H9 (cell line): ENCODE results near the gene SLC7A11. TPM values are rescaled to one million over a fixed set of nuclear protein-coding genes. Genes with fewer than 3 reads are reported as not detected.

ENCODE experiments used
- DNase-seq: peaks from one replicate; pipeline ENCODE4 v3.0.0-alpha.2; 2017
- H2AFZ ChIP-seq: one replicate; pipeline ENCODE4 v1.6.1; 2013; ENCODE audit warnings: mild to moderate bottlenecking, low read length, control low read depth, moderate library complexity
- H2AK5ac ChIP-seq: 2 replicates; pipeline ENCODE4 v1.6.1; 2013; ENCODE audit warnings: low read length, control low read depth, mixed read lengths; ENCODE audit not compliant: insufficient read length
- H2BK120ac ChIP-seq: one replicate; pipeline ENCODE4 v1.6.1; 2013; ENCODE audit warnings: low read depth, mild to moderate bottlenecking, low read length, control low read depth, inconsistent platforms; ENCODE audit not compliant: poor library complexity, severe bottlenecking
- H2BK12ac ChIP-seq: 2 replicates; pipeline ENCODE4 v1.6.1; 2013; ENCODE audit warnings: low read length, control low read depth, mixed read lengths, low read depth; ENCODE audit not compliant: insufficient read length
- H2BK15ac ChIP-seq: 2 replicates; pipeline ENCODE4 v1.6.1; 2013; ENCODE audit warnings: low read depth, low read length, control low read depth
- H2BK20ac ChIP-seq: one replicate; pipeline ENCODE4 v1.6.1; 2013; ENCODE audit warnings: low read depth, mild to moderate bottlenecking, low read length, control low read depth, inconsistent platforms; ENCODE audit not compliant: poor library complexity, severe bottlenecking
- H2BK5ac ChIP-seq: 2 replicates; pipeline ENCODE4 v1.6.1; 2013; ENCODE audit warnings: low read length, control low read depth, mixed read lengths; ENCODE audit not compliant: insufficient read length
- H3K14ac ChIP-seq: 2 replicates; pipeline ENCODE4 v1.6.1; 2013; ENCODE audit warnings: low read length, control low read depth; ENCODE audit not compliant: insufficient read depth
- H3K18ac ChIP-seq: 2 replicates; pipeline ENCODE4 v1.6.1; 2013; ENCODE audit warnings: low read depth, mild to moderate bottlenecking, mixed read lengths, low read length, control low read depth; ENCODE audit not compliant: insufficient read length
- H3K23ac ChIP-seq: 2 replicates; pipeline ENCODE4 v1.6.1; 2013; ENCODE audit warnings: low read length, control low read depth, mixed read lengths, low read depth; ENCODE audit not compliant: insufficient read length
- H3K23me2 ChIP-seq: 2 replicates; pipeline ENCODE4 v1.6.1; 2013; ENCODE audit warnings: low read depth, mild to moderate bottlenecking, mixed read lengths, low read length, control low read depth; ENCODE audit not compliant: insufficient read length, poor library complexity, severe bottlenecking
- H3K27ac ChIP-seq: 2 replicates; pipeline ENCODE4 v1.5.1; 2013; ENCODE audit warnings: low read length, control low read depth, mixed read lengths, low read depth; ENCODE audit not compliant: insufficient read length
- H3K27me3 ChIP-seq: 2 replicates; pipeline ENCODE4 v1.6.1; 2013; ENCODE audit warnings: low read length, control low read depth, inconsistent platforms; ENCODE audit not compliant: insufficient read depth
- H3K4ac ChIP-seq: 2 replicates; pipeline ENCODE4 v1.6.1; 2013; ENCODE audit warnings: low read depth, mild to moderate bottlenecking, control low read depth, inconsistent platforms, low read length, moderate library complexity
- H3K4me1 ChIP-seq: 2 replicates; pipeline ENCODE4 v1.6.1; 2013; ENCODE audit warnings: low read length, control low read depth, inconsistent platforms; ENCODE audit not compliant: insufficient read depth
- H3K4me2 ChIP-seq: 2 replicates; pipeline ENCODE4 v1.6.1; 2013; ENCODE audit warnings: low read length, control low read depth, mixed read lengths; ENCODE audit not compliant: insufficient read length, insufficient read depth
- H3K56ac ChIP-seq: 2 replicates; pipeline ENCODE4 v1.6.1; 2013; ENCODE audit warnings: low read depth, mild to moderate bottlenecking, mixed read lengths, low read length, control low read depth; ENCODE audit not compliant: insufficient read length
- H3K79me1 ChIP-seq: 2 replicates; pipeline ENCODE4 v1.6.1; 2013; ENCODE audit warnings: low read depth, mild to moderate bottlenecking, moderate library complexity, low read length, control low read depth, inconsistent platforms; ENCODE audit not compliant: insufficient read depth, poor library complexity, severe bottlenecking
- H3K79me2 ChIP-seq: 2 replicates; pipeline ENCODE4 v1.6.1; 2013; ENCODE audit warnings: low read length, control low read depth, inconsistent platforms; ENCODE audit not compliant: insufficient read depth
- H3K9ac ChIP-seq: 2 replicates; pipeline ENCODE4 v1.6.1; 2013; ENCODE audit warnings: low read length, control low read depth, mixed read lengths; ENCODE audit not compliant: insufficient read length; ENCODE audit errors: extremely low read depth
- H3K9me3 ChIP-seq: one replicate; pipeline ENCODE4 v1.6.1; 2013; ENCODE audit warnings: low read depth, low read length, inconsistent platforms; ENCODE audit not compliant: control insufficient read depth
- H3T11ph ChIP-seq: one replicate; pipeline ENCODE4 v1.6.1; 2013; ENCODE audit warnings: mild to moderate bottlenecking, low read length, control low read depth, inconsistent platforms
- H4K20me1 ChIP-seq: one replicate; pipeline ENCODE4 v1.6.1; 2013; ENCODE audit not compliant: control insufficient read depth, insufficient read length, insufficient read depth
- H4K5ac ChIP-seq: 2 replicates; pipeline ENCODE4 v1.6.1; 2013; ENCODE audit warnings: low read depth, mild to moderate bottlenecking, mixed read lengths, low read length, control low read depth; ENCODE audit not compliant: insufficient read length
- H4K8ac ChIP-seq: replicated peaks from 2 replicates; pipeline ENCODE4 v1.6.1; 2013; ENCODE audit warnings: low read length, control low read depth, mixed read lengths, low read depth; ENCODE audit not compliant: insufficient read length
- H4K91ac ChIP-seq: 2 replicates; pipeline ENCODE4 v1.6.1; 2013; ENCODE audit warnings: low read depth, mild to moderate bottlenecking, moderate library complexity, mixed read lengths, low read length, control low read depth; ENCODE audit not compliant: insufficient read length
- H3K27ac Mint-ChIP-seq, 3 experiments: 2 replicates in 2 of 3; 3 replicates in 1 of 3; pipeline ENCODE4 v1.8.0; 2020 to 2021; ENCODE audit warnings: mixed read lengths in 3 of 3, mild to moderate bottlenecking in 1 of 3, moderate library complexity in 1 of 3
- H3K27me3 Mint-ChIP-seq: 2 replicates; pipeline ENCODE4 v1.8.0; 2021; ENCODE audit warnings: low read depth, mild to moderate bottlenecking, moderate library complexity, mixed read lengths
- H3K36me3 Mint-ChIP-seq, 3 experiments: 2 replicates in 2 of 3; 3 replicates in 1 of 3; pipeline ENCODE4 v1.8.0; 2020 to 2021; ENCODE audit warnings: low read depth in 3 of 3, mixed read lengths in 3 of 3; ENCODE audit not compliant: insufficient read depth in 1 of 3
- H3K4me1 Mint-ChIP-seq, 2 experiments: 2 replicates each; pipeline ENCODE4 v1.8.0; 2020; ENCODE audit warnings: mixed read lengths in 2 of 2
- H3K4me3 Mint-ChIP-seq, 2 experiments: 2 replicates in 1 of 2; 3 replicates in 1 of 2; pipeline ENCODE4 v1.8.0; 2020 to 2021; ENCODE audit warnings: mild to moderate bottlenecking in 2 of 2, mixed read lengths in 2 of 2, moderate library complexity in 1 of 2
- H3K9me3 Mint-ChIP-seq, 2 experiments: 2 replicates in 1 of 2; 3 replicates in 1 of 2; pipeline ENCODE4 v1.8.0; 2020; ENCODE audit warnings: mild to moderate bottlenecking in 2 of 2, mixed read lengths in 2 of 2, moderate library complexity in 1 of 2
- CTCF ChIP-seq: fragments of 200-600 bp; sonication (generic); conservative IDR thresholded peaks from 3 replicates; pipeline ENCODE4 v1.8.0; 2021; ENCODE audit warnings: antibody characterized with exemption, mild to moderate bottlenecking
- WGBS: extraction: QIAGEN DNeasy Blood & Tissue Kit; methylation state at CpG from one replicate; pipeline ENCODE4 v1.1.7; 2013; ENCODE audit warnings: missing lambda C conversion rate, low lambda C conversion rate, mixed read lengths; ENCODE audit not compliant: insufficient read length; ENCODE audit errors: extremely low coverage; 5-methylcytosine and 5-hydroxymethylcytosine counted together
- total RNA-seq: library from RNA; stranded (reverse); gene quantifications from 2 replicates; pipeline ENCODE4 v1.2.1, GENCODE V29; 2021

SLC7A11 gene
- total RNA-seq, 1 experiment from 2014 or later = 19.8 TPM

- H3K4me1 ChIP-seq = no peaks in the 10 kb centered on the region; the same call in 1 of the 2 replicates
- Mint-ChIP-seq H3K36me3 (no peaks in the 10 kb centered on the region; a peak in 1 of 7 replicates), H3K4me3 (no peak overlapping the region), H3K27ac (no peak overlapping the region; a peak in 1 of 7 replicates), H3K4me1 (peaks cover 29 to 33% of the 10 kb centered on the region in 2 experiments), H3K27me3 (no peaks in the 10 kb centered on the region), H3K9me3 (no peaks in the 10 kb centered on the region)
- no peak overlapping the region for H2BK15ac ChIP-seq
- no peak overlapping the region for H2BK5ac ChIP-seq
- H2AFZ ChIP-seq = no peak overlapping the region
- H3K14ac ChIP-seq = no peak overlapping the region
- no peak for DNase-seq
- no peak overlapping the region for H4K91ac ChIP-seq
- no peaks in the 10 kb centered on the region for H3K79me2 ChIP-seq
- no peaks in the 10 kb centered on the region for H4K20me1 ChIP-seq
- no peak overlapping the region for H3K18ac ChIP-seq
- H3K4me2 ChIP-seq = no peak overlapping the region
- no peak overlapping the region for H2BK120ac ChIP-seq
- H3K9me3 ChIP-seq = no peaks in the 10 kb centered on the region
- WGBS = no CpG with 5 or more reads among the region's 2 CpGs
- H4K5ac ChIP-seq = no peak overlapping the region
- no peak overlapping the region for H3K9ac ChIP-seq
- no peak overlapping the region for H3K4ac ChIP-seq
- no peak overlapping the region for H2BK20ac ChIP-seq
- H3K56ac ChIP-seq = no peak overlapping the region
- no peak overlapping the region for H2BK12ac ChIP-seq
- H3K27ac ChIP-seq = no peak overlapping the region
- no peak overlapping the region for H2AK5ac ChIP-seq
- no peaks in the 10 kb centered on the region for H3K23me2 ChIP-seq
- H3K79me1 ChIP-seq = no peaks in the 10 kb centered on the region
- TF ChIP-seq CTCF = no peak
- H3T11ph ChIP-seq = no peak overlapping the region
- no peak overlapping the region for H3K23ac ChIP-seq
- H3K27me3 ChIP-seq = no peaks in the 10 kb centered on the region
- H4K8ac ChIP-seq = no peak overlapping the region
These were observed 39.5 kb downstream of the SLC7A11 start for GRCh38 chr4:138202686-138203085.
